Peyer's patch (tissue), 4 donors: Measurements from ENCODE around the gene SLAMF1.

Experiments
- CTCF ChIP-seq, 6 experiments: fragments of 450-650 bp in 4 of 6; fragments of 200-600 bp in 2 of 6; sonication (generic) in 1 of 6; IDR thresholded peaks; one replicate each; pipeline ENCODE4 v1.5.1; 2017 to 2019; ENCODE audit warnings: antibody characterized with exemption in 6 of 6, mild to moderate bottlenecking in 3 of 6, moderate library complexity in 1 of 6
- POLR2A ChIP-seq, 2 donors: fragments of 450-650 bp; IDR thresholded peaks; one replicate each; pipeline ENCODE4 v1.5.1; 2017; ENCODE audit warnings: antibody characterized with exemption in 2 of 2, mild to moderate bottlenecking in 2 of 2, moderate library complexity in 2 of 2

DNA sequence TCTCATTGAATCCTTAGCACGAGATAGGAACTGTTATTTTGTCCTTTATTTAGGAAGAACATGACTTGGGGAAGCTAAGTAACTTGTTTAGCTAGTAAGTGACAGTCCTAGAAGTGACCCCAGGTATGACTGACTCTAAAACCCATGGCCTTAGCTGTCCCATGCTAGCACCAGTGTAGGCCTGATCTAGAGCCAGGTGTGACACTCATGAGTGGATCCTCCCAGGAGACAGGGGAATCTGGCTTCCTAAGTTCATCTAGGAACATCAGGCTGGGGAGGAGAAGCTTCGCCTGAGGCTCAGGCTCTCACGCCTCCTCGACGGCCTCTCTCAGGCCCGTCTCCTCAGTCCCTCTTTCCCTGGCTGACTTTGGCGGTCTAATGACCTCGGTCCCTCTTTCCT, 33.6 kb upstream of the SLAMF1 start:
- TF ChIP-seq CTCF (IDR thresholded peaks at IDR 0.05) (no peak), POLR2A (IDR thresholded peaks at IDR 0.05) (no peak)
